ENCODE measurements around the gene PRKACA.

PRKACA gene

GRCh38 chr19:14127929-14128509 is 10.5 kb upstream of the PRKACA start:
- TF ChIP-seq CTCF (conservative IDR thresholded peaks at IDR 0.05; ENCODE audit: low read depth): no peak
- peak overlapping the region; percentile 35 for H3K27ac ChIP-seq
- ChIA-PET POLR2A (ENCODE audit: low non-redundant PET) (no interaction called here), CTCF (interaction anchor here (0.6 to 0.8 kb wide), 3 partner anchors 9 to 441 kb away, joined by 3 to 7 read pairs (median 4); partner anchors contain the start of gene MISP3)
- DNase-seq (ENCODE audit: low spot score): no peak

GRCh38 chr19:14127176-14127575 is 9.6 kb upstream of the PRKACA start:
- CTCF ChIA-PET: interaction anchor here (0.7 kb wide), 1 partner anchor 55 kb away, joined by 7 read pairs; the partner anchor contains the start of gene MISP3
- no peak for TF ChIP-seq CTCF (conservative IDR thresholded peaks at IDR 0.05; ENCODE audit: low read depth)
- POLR2A ChIA-PET (ENCODE audit: low non-redundant PET): no interaction called here
- DNase-seq (ENCODE audit: low spot score): no peak
- H3K27ac ChIP-seq: no peak overlapping the region

GRCh38 chr19:14122924-14123323 is 5.4 kb upstream of the PRKACA start:
- ChIA-PET CTCF (no interaction called here), POLR2A (ENCODE audit: low non-redundant PET) (interaction anchor here (0.5 kb wide), 1 partner anchor 33 kb away, joined by 3 read pairs; no protein-coding TSS in a partner anchor)
- no peak for TF ChIP-seq CTCF (conservative IDR thresholded peaks at IDR 0.05; ENCODE audit: low read depth)
- DNase-seq (ENCODE audit: low spot score): no peak
- H3K27ac ChIP-seq: peak overlapping the region; percentile 98

GRCh38 chr19:14120497-14120780 is 2.9 kb upstream of the PRKACA start:
- ChIA-PET POLR2A (ENCODE audit: low non-redundant PET) (no interaction called here), CTCF (no interaction called here)
- TF ChIP-seq CTCF (conservative IDR thresholded peaks at IDR 0.05; ENCODE audit: low read depth): no peak
- peak overlapping the region; percentile 98 for H3K27ac ChIP-seq
- no peak for DNase-seq (ENCODE audit: low spot score)

- CTCF ChIA-PET: no interaction called here
- POLR2A ChIA-PET (ENCODE audit: low non-redundant PET): no interaction called here
- H3K27ac ChIP-seq: peak overlapping the region; percentile 98
- DNase-seq (ENCODE audit: low spot score): no peak
- no peak for TF ChIP-seq CTCF (conservative IDR thresholded peaks at IDR 0.05; ENCODE audit: low read depth)
Measured at GRCh38 chr19:14119644-14120496, 2.3 kb upstream of the PRKACA start.

GRCh38 chr19:14119146-14119545 is 1.6 kb upstream of the PRKACA start:
- peak overlapping the region; percentile 98 for H3K27ac ChIP-seq
- DNase-seq (ENCODE audit: low spot score): no peak
- POLR2A ChIA-PET (ENCODE audit: low non-redundant PET): no interaction called here
- CTCF ChIA-PET: interaction anchor here (0.7 kb wide), 1 partner anchor 45 kb away, joined by 3 read pairs; no protein-coding TSS in a partner anchor
- no peak for TF ChIP-seq CTCF (conservative IDR thresholded peaks at IDR 0.05; ENCODE audit: low read depth)

Measured in RWPE1 (cell line).